DND-41 (cell line): ENCODE data around the gene TMED4.
"Not testable (repeated sequence)": the region's sequence is repeated elsewhere in the genome, so short reads cannot be mapped to it uniquely, and the experiment has no call there.

Source experiments
- ATAC-seq: fragments of 200-7000 bp; cut with Tn5 transposase; 3 replicates; pipeline ENCODE4 v1.9.1; 2021; ENCODE audit warnings: low read depth; ENCODE audit not compliant: insufficient read depth
- DNase-seq: peaks from one replicate; pipeline ENCODE4 v3.0.0-alpha.2; 2020
- H2AFZ ChIP-seq: 2 replicates; pipeline ENCODE4 v1.6.0; 2012; ENCODE audit warnings: low read depth, low read length
- H3K27ac ChIP-seq: 2 replicates; pipeline ENCODE4 v1.5.1; 2012; ENCODE audit warnings: low read length, inconsistent platforms
- H3K27me3 ChIP-seq: fragments of 200-600 bp; sonication (generic); 2 replicates; pipeline ENCODE4 v1.6.0; 2012; ENCODE audit warnings: low read length, mild to moderate bottlenecking, inconsistent platforms; ENCODE audit not compliant: insufficient read depth, poor library complexity
- H3K36me3 ChIP-seq: 2 replicates; pipeline ENCODE4 v1.5.1; 2012; ENCODE audit warnings: low read length, inconsistent platforms; ENCODE audit not compliant: insufficient read depth
- H3K4me1 ChIP-seq: 2 replicates; pipeline ENCODE4 v1.5.1; 2012; ENCODE audit warnings: mild to moderate bottlenecking, low read length; ENCODE audit not compliant: insufficient read depth
- H3K4me2 ChIP-seq: 2 replicates; pipeline ENCODE4 v1.6.0; 2012; ENCODE audit warnings: mild to moderate bottlenecking, moderate library complexity, low read length, inconsistent platforms; ENCODE audit not compliant: insufficient read depth
- H3K4me3 ChIP-seq, 2 experiments: fragments of 200-600 bp in 1 of 2; shearing (Covaris generic) in 1 of 2; 2 replicates each; pipeline ENCODE4 v1.5.1; 2012 to 2016; ENCODE audit warnings: inconsistent platforms in 2 of 2, low read length in 2 of 2, mild to moderate bottlenecking in 2 of 2, low read depth in 1 of 2, moderate library complexity in 1 of 2
- H3K79me2 ChIP-seq: 2 replicates; pipeline ENCODE4 v1.6.0; 2012; ENCODE audit warnings: low read length, inconsistent platforms; ENCODE audit not compliant: insufficient read depth
- H3K9ac ChIP-seq: 2 replicates; pipeline ENCODE4 v1.6.0; 2012; ENCODE audit warnings: low read depth, mild to moderate bottlenecking, inconsistent platforms, low read length, moderate library complexity
- H3K9me3 ChIP-seq: 2 replicates; pipeline ENCODE4 v1.5.1; 2012; ENCODE audit warnings: low read length, moderate library complexity, mild to moderate bottlenecking, inconsistent platforms; ENCODE audit not compliant: insufficient read depth, severe bottlenecking
- H4K20me1 ChIP-seq: 2 replicates; pipeline ENCODE4 v1.6.0; 2012; ENCODE audit warnings: low read length; ENCODE audit not compliant: insufficient read depth
- EZH2 ChIP-seq: IDR thresholded peaks from 3 replicates; pipeline ENCODE4 v1.6.1; 2012; ENCODE audit warnings: borderline replicate concordance, low read depth, mild to moderate bottlenecking, moderate library complexity, low read length, inconsistent platforms; ENCODE audit not compliant: severe bottlenecking
- TF ChIP-seq, protein P1 (sequence below): IDR thresholded peaks from 2 replicates; pipeline ENCODE4 v1.5.1; 2012; ENCODE audit warnings: borderline replicate concordance, low read length, moderate library complexity, mild to moderate bottlenecking; ENCODE audit not compliant: poor library complexity, severe bottlenecking; ENCODE audit errors: extremely low read depth

The TMED4 gene

DNA sequence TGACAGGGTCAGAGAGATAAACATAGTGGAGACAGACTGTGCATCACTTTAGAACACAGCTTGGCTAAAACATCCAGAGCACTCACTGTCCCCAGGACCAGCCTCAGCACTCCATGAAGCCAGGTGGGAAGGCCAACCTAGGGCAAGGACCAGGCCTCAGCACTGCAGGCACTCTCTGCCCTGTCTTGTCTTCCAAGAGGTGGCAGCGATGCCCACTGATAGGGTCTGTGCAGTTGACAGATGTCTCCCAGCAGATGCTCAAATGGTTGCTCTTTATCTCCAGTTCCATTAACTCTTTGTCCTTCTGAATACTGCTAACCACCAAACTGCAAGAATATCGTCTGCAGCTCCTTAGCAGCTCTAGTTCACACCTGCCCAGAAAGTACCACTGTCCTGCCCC lies 17.4 kb downstream of the TMED4 start:
- Histone ChIP-seq H3K9ac (no peak overlapping the region), H3K79me2 (no peaks in the 10 kb centered on the region), H3K27ac (no peak overlapping the region), H3K4me3 (no peak overlapping the region), H3K9me3 (no peaks in the 10 kb centered on the region), H2AFZ (no peak overlapping the region), H4K20me1 (peaks cover 50% of the 10 kb centered on the region), H3K4me2 (no peak overlapping the region), H3K4me1 (no peaks in the 10 kb centered on the region), H3K36me3 (peaks cover 55% of the 10 kb centered on the region), H3K27me3 (no peaks in the 10 kb centered on the region)
- TF ChIP-seq, protein P1, sequence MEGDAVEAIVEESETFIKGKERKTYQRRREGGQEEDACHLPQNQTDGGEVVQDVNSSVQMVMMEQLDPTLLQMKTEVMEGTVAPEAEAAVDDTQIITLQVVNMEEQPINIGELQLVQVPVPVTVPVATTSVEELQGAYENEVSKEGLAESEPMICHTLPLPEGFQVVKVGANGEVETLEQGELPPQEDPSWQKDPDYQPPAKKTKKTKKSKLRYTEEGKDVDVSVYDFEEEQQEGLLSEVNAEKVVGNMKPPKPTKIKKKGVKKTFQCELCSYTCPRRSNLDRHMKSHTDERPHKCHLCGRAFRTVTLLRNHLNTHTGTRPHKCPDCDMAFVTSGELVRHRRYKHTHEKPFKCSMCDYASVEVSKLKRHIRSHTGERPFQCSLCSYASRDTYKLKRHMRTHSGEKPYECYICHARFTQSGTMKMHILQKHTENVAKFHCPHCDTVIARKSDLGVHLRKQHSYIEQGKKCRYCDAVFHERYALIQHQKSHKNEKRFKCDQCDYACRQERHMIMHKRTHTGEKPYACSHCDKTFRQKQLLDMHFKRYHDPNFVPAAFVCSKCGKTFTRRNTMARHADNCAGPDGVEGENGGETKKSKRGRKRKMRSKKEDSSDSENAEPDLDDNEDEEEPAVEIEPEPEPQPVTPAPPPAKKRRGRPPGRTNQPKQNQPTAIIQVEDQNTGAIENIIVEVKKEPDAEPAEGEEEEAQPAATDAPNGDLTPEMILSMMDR: peak; percentile 2
- TF ChIP-seq EZH2: no peak
- DNase-seq: no peak
- ATAC-seq: no peak

DNA sequence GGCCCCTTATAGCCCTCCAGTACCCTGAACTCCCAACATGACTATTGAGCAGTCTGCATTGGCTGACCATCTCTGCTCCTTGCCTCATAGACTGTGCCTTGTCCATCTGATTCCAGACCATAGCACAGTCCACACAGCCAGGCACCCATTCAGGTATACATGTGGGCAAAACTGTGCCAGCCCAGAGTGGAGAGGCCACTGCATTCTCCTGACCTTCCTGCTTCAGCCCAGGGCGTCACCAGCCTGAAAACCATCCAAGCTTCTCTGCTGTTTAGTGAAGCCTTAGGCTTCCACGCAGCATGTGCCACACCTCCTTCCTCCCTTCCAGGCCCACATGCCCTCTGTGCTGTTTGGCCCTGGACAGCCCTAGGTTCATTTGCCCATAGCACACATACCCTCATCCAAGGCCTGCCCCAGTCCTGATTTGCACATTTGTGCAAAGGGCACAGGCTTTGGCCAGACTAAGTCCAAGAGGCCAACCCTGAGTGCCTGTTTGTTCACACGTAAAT lies 18.8 kb downstream of the TMED4 start:
- ATAC-seq: no peak
- peaks cover 41% of the 10 kb centered on the region for H3K36me3 ChIP-seq
- TF ChIP-seq, protein P1: no peak
- no peak for TF ChIP-seq EZH2

DNA sequence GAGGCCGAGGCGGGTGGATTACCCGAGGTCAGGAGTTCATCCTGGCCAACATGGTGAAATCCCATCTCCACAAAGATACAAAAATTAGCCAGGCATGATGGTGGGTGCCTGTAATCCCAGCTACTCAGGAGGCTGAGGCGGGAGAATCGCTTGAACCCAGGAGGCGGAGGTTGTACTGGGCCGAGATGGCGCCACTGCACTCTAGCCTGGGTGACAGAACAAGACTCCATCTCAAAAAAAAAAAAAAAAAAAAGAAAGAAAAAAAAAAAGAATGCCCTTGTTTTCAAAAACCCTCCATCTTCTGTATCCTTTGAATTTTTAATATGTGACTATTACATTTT lies 19.4 kb downstream of the TMED4 start:
- not testable (repeated sequence) for ATAC-seq
- peaks cover 30% of the 10 kb centered on the region for H4K20me1 ChIP-seq

More for the DNA sequence above, 18.8 kb downstream of the TMED4 start:
- Histone ChIP-seq H3K4me2 (no peak overlapping the region), H3K27me3 (no peaks in the 10 kb centered on the region), H3K27ac (no peak overlapping the region), H3K79me2 (no peaks in the 10 kb centered on the region), H3K4me1 (no peaks in the 10 kb centered on the region), H3K9ac (no peak overlapping the region), H3K9me3 (no peaks in the 10 kb centered on the region), H4K20me1 (peaks cover 36% of the 10 kb centered on the region), H2AFZ (no peak overlapping the region), H3K4me3 (no peak overlapping the region)
- no peak for DNase-seq

DNA sequence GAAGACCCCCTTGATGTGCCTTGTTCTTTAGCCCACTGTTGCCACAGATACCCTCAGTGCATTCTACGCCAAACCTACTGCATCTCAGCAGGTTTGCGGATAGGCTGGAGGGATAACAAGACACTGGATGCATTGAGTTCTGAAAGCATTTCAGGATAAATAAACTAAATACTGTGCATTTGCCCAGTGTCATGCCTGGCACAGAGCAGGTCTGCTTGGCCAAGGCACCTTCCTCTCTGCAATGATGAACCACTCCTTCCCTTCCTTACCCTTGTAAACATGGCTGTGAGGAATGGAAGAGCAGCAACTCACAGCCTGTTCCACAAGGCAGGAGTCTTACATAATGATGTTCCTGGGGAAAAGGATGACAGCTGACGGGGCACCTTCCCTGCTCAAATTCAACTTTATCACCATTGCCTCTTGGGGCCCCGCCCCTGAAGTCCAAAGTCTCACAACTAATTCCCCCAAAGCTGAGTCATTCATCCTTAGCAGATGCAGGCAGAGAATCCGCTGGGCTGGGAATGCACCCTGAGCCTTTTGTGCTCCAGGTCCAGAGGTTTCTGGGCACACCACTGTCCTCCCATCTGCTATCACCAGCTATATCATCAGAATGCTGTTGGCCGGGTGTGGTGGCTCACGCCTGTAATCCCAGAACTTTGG lies 19.9 kb downstream of the TMED4 start:
- peaks cover 30% of the 10 kb centered on the region for H3K36me3 ChIP-seq
- no peak overlapping the region for H3K4me3 ChIP-seq
- no peak for TF ChIP-seq EZH2
- TF ChIP-seq, protein P1: no peak
- ATAC-seq (no peak), DNase-seq (no peak)
- no peaks in the 10 kb centered on the region for H3K27me3 ChIP-seq
- H3K9ac ChIP-seq: no peak overlapping the region
- H3K4me2 ChIP-seq: no peak overlapping the region
- no peak overlapping the region for H2AFZ ChIP-seq
- H3K4me1 ChIP-seq: no peaks in the 10 kb centered on the region
- H4K20me1 ChIP-seq: peaks cover 27% of the 10 kb centered on the region
- no peaks in the 10 kb centered on the region for H3K79me2 ChIP-seq
- no peaks in the 10 kb centered on the region for H3K9me3 ChIP-seq
- H3K27ac ChIP-seq: no peak overlapping the region

More for the DNA sequence above, 19.4 kb downstream of the TMED4 start:
- not testable (repeated sequence) for H3K4me3 ChIP-seq, H3K4me1 ChIP-seq, H3K27ac ChIP-seq, H3K79me2 ChIP-seq, H3K9me3 ChIP-seq, DNase-seq, H2AFZ ChIP-seq, H3K4me2 ChIP-seq, H3K9ac ChIP-seq, H3K27me3 ChIP-seq
- H3K36me3 ChIP-seq: peaks cover 35% of the 10 kb centered on the region
